CD4-positive, alpha-beta memory T cell (primary cell): ENCODE results near the gene SCP2. TPM values are rescaled to one million over a fixed set of nuclear protein-coding genes. Genes with fewer than 3 reads are reported as not detected.

Experiments used
- CTCF ChIA-PET: fragments of 350-600 bp; sonication (Branson Sonifier 250); formaldehyde crosslinking; loops from one replicate; lab custom pipeline; 2021; ENCODE audit warnings: inconsistent platforms; ENCODE audit not compliant: partially characterized antibody; lab: Charles Lee
- POLR2A ChIA-PET: fragments of 350-600 bp; sonication (Branson Sonifier 250); formaldehyde crosslinking; loops from one replicate; lab custom pipeline; 2021; ENCODE audit not compliant: partially characterized antibody; lab: Charles Lee
- DNase-seq, 5 donors: peaks; one replicate each; pipeline versions ENCODE4 v3.0.0 to v3.0.0-alpha.2; 2020 to 2022; ENCODE audit warnings: mixed read lengths in 1 of 5
- H3K27ac ChIP-seq: one replicate; pipeline ENCODE4 v1.7.0; 2013; ENCODE audit warnings: low read depth, low read length
- H3K27me3 ChIP-seq: 2 replicates; pipeline ENCODE4 v1.7.0; 2013; ENCODE audit warnings: mild to moderate bottlenecking, low read length, moderate library complexity; ENCODE audit not compliant: insufficient read depth
- H3K36me3 ChIP-seq: 2 replicates; pipeline ENCODE4 v1.7.0; 2013; ENCODE audit warnings: mild to moderate bottlenecking, low read length, moderate library complexity; ENCODE audit not compliant: insufficient read depth
- H3K4me1 ChIP-seq: 2 replicates; pipeline ENCODE4 v1.7.0; 2013; ENCODE audit warnings: mild to moderate bottlenecking, low read length, moderate library complexity; ENCODE audit not compliant: insufficient read depth
- H3K4me3 ChIP-seq, 2 donors: one replicate each; pipeline ENCODE4 v1.7.0; 2013; ENCODE audit warnings: low read length in 2 of 2, mild to moderate bottlenecking in 1 of 2
- H3K9me3 ChIP-seq, 2 donors: one replicate each; pipeline ENCODE4 v1.7.0; 2013; ENCODE audit warnings: low read length in 2 of 2, control low read depth in 1 of 2; ENCODE audit not compliant: control insufficient read depth in 1 of 2
- H3K27ac Mint-ChIP-seq, 7 donors: one replicate each; pipeline ENCODE4 v1.8.0; 2020 to 2021; ENCODE audit warnings: mixed read lengths in 7 of 7, mild to moderate bottlenecking in 6 of 7, inconsistent platforms in 3 of 7, moderate library complexity in 3 of 7
- H3K27me3 Mint-ChIP-seq, 2 donors: one replicate each; pipeline ENCODE4 v1.8.0; 2020 to 2021; ENCODE audit warnings: mixed read lengths in 2 of 2
- H3K36me3 Mint-ChIP-seq, 2 donors: one replicate each; pipeline ENCODE4 v1.8.0; 2020 to 2021; ENCODE audit warnings: mixed read lengths in 2 of 2, inconsistent platforms in 1 of 2, mild to moderate bottlenecking in 1 of 2
- H3K4me1 Mint-ChIP-seq, 4 donors: one replicate each; pipeline ENCODE4 v1.8.0; 2020 to 2021; ENCODE audit warnings: mixed read lengths in 4 of 4, mild to moderate bottlenecking in 1 of 4
- H3K4me3 Mint-ChIP-seq, 8 donors: one replicate each; pipeline ENCODE4 v1.8.0; 2020 to 2021; ENCODE audit warnings: mixed read lengths in 8 of 8, mild to moderate bottlenecking in 7 of 8, moderate library complexity in 6 of 8, inconsistent platforms in 3 of 8
- H3K9me3 Mint-ChIP-seq, 8 donors: one replicate each; pipeline ENCODE4 v1.8.0; 2020 to 2021; ENCODE audit warnings: mixed read lengths in 8 of 8, mild to moderate bottlenecking in 5 of 8, inconsistent platforms in 3 of 8, moderate library complexity in 1 of 8
- intact Hi-C: fragments of 100-400 bp; cut with micrococcal nuclease; formaldehyde crosslinking; loops from one replicate; pipeline ENCODE4 v1.15.1; 2023
- microRNA-seq: library from miRNA; unstranded; fragments of <30 nt; microRNA quantifications from one replicate; pipeline ENCODE4 v1.2.0, GENCODE V29; 2021; ENCODE audit warnings: borderline replicate concordance, borderline number of aligned reads, borderline microRNAs expressed, mixed read lengths
- polyA plus RNA-seq, 2 donors: library from polyadenylated mRNA; unstranded; fragments of 300-500 nt; fragmentation: Illumina TruSeq; gene quantifications; one replicate each; pipeline ENCODE4 v1.2.3, GENCODE V29; 2021
- total RNA-seq, 2 experiments: library from RNA; stranded (reverse); gene quantifications; one replicate each; pipeline ENCODE4 v1.2.3, GENCODE V29; 2021

The SCP2 gene
- total and polyA plus RNA-seq, 4 experiments from 2014 or later = 49.7 to 260 (median 98.8) TPM

DNA sequence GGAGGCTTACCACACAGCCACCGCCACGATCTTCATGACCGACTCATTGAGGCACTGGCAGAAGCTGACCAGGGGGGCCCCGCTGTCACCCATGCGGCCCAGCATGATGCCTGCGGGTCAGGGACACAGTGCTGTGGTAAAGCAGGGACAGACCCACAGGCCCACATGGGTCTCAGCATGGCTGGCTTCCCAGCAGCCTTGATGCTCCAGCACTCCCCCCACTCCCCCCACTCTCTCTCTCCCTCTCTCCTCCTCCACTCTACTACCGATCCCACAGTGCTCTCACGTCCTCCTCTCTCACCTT is 166.3 kb downstream of the SCP2 start:
- no peaks in the 10 kb centered on the region for H3K36me3 ChIP-seq
- no peaks in the 10 kb centered on the region for H3K27me3 ChIP-seq
- Mint-ChIP-seq H3K36me3 (no peaks in the 10 kb centered on the region), H3K27ac (no peak overlapping the region), H3K4me1 (no peaks in the 10 kb centered on the region), H3K27me3 (no peaks in the 10 kb centered on the region), H3K9me3 (peaks cover 0 to 2% (median 0%) of the 10 kb centered on the region in 8 donors), H3K4me3 (no peak overlapping the region)
- no peak for DNase-seq
- H3K9me3 ChIP-seq = no peaks in the 10 kb centered on the region
- CTCF ChIA-PET = no interaction called here
- POLR2A ChIA-PET = no interaction called here
- no peak overlapping the region for H3K4me3 ChIP-seq
- no peaks in the 10 kb centered on the region for H3K4me1 ChIP-seq
- no peak overlapping the region for H3K27ac ChIP-seq
- intact Hi-C loops = no loop called here

DNA sequence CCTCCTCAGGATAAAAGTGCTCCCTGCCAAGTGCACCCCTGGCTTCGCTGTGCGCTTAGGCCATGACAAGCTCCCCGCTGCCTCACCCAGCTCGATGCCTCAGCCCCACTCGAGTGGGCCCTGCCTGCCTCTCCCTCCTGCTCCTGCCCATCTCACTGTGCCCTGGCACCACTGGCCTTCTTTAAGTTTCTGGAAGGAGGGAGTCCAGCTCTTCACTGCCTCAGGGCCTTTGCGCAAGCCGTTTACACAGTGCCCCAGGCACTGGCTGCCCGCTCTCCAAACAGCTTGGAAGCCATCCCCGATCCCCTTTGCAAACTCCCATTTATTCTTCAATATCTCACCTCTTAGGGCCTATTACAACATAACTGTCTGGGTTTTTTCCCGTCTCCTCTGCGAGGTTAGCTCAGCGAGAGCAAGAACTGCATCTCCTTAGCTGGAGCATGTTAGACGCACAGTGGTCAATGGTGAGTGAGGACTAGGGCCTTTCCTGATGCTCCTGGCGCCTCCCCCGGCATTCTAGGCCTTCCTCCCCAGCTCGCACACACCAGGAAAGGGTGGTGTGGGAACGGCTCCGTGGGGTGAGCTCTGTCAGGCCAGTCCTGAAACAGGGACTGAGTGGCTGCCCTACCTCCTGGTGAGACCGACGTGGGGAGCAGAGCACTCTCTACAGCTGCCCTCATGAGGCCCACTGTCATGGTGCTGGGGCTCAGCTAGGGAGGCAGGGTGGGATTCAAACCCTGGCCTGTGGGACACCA is 166.9 kb downstream of the SCP2 start:
- no peaks in the 10 kb centered on the region for H3K4me1 Mint-ChIP-seq
- H3K27ac Mint-ChIP-seq = no peak overlapping the region
- POLR2A ChIA-PET = no interaction called here

GRCh38 chr1:53094533-53094919 is 167.4 kb downstream of the SCP2 start:
- no peak overlapping the region for H3K4me3 Mint-ChIP-seq
- H3K9me3 Mint-ChIP-seq = no peaks in the 10 kb centered on the region
- Histone ChIP-seq H3K4me1 (no peaks in the 10 kb centered on the region), H3K27me3 (no peaks in the 10 kb centered on the region), H3K9me3 (no peaks in the 10 kb centered on the region), H3K4me3 (no peak overlapping the region), H3K27ac (no peak overlapping the region), H3K36me3 (no peaks in the 10 kb centered on the region)
- CTCF ChIA-PET = no interaction called here
- H3K27ac Mint-ChIP-seq = no peak overlapping the region
- no peak for DNase-seq
- POLR2A ChIA-PET = no interaction called here
- intact Hi-C loops = no loop called here
- H3K27me3 Mint-ChIP-seq = no peaks in the 10 kb centered on the region
- no peaks in the 10 kb centered on the region for H3K36me3 Mint-ChIP-seq
- H3K4me1 Mint-ChIP-seq = no peaks in the 10 kb centered on the region

More for the DNA sequence above, 166.9 kb downstream of the SCP2 start:
- Histone ChIP-seq H3K9me3 (no peaks in the 10 kb centered on the region), H3K4me3 (no peak overlapping the region), H3K27me3 (no peaks in the 10 kb centered on the region), H3K4me1 (no peaks in the 10 kb centered on the region), H3K27ac (no peak overlapping the region), H3K36me3 (no peaks in the 10 kb centered on the region)
- CTCF ChIA-PET = no interaction called here
- Mint-ChIP-seq H3K4me3 (no peak overlapping the region), H3K36me3 (no peaks in the 10 kb centered on the region), H3K27me3 (no peaks in the 10 kb centered on the region), H3K9me3 (no peaks in the 10 kb centered on the region)
- intact Hi-C loops = no loop called here
- no peak for DNase-seq

Small RNA genes lying within 50 kb of the gene (microRNA-seq; reads per million reads assigned to microRNA genes)
- gene MIR1273F (not detected), gene MIR1273G (not detected), gene MIR5095 (not detected)

Other genes starting within 250 kb of the SCP2 start
- 1 to 10 TPM; 2.9 to 3.9 TPM for gene COA7, start 228.9 kb upstream of the SCP2 start, total RNA-seq
- 1 to 10 TPM; 2.3 to 5.3 TPM for gene COA7, start 228.9 kb upstream of the SCP2 start, polyA plus RNA-seq
- 10 to 100 TPM; 21.7 to 23.1 TPM for gene ZYG11B, start 200.8 kb upstream of the SCP2 start, total RNA-seq
- gene ZYG11B, start 200.8 kb upstream of the SCP2 start, polyA plus RNA-seq = 10 to 100 TPM in 1 of 2 donors, 1 to 10 TPM in 1; 6.1 to 17.2 TPM
- not detected for gene ZYG11A, start 84.5 kb upstream of the SCP2 start, total RNA-seq
- under 1 TPM in 1 of 2 donors, not detected in 1; 0.03 TPM for gene ZYG11A, start 84.5 kb upstream of the SCP2 start, polyA plus RNA-seq
- gene ECHDC2, start 5.5 kb upstream of the SCP2 start, total RNA-seq = 100 to 1,000 TPM; 164 to 179 TPM
- gene ECHDC2, start 5.5 kb upstream of the SCP2 start, polyA plus RNA-seq = 10 to 100 TPM; 23.4 to 44.8 TPM
- not detected for gene PODN, start 134.9 kb downstream of the SCP2 start, total RNA-seq
- gene PODN, start 134.9 kb downstream of the SCP2 start, polyA plus RNA-seq = not detected
- gene SLC1A7, start 215.4 kb downstream of the SCP2 start, total RNA-seq = not detected
- not detected for gene SLC1A7, start 215.4 kb downstream of the SCP2 start, polyA plus RNA-seq